Mesenchymal stem cell (in vitro differentiated cells and primary cell): Measurements from ENCODE around the gene CYTH2. TPM values are rescaled to one million over a fixed set of nuclear protein-coding genes. Genes with fewer than 3 reads are reported as not detected.
A peak's percentile ranks its signal among the peaks of the same experiment; 100 is the strongest.

Source experiments
- DNase-seq: peaks from one replicate; pipeline ENCODE4 v3.0.0-alpha.2; 2013
- H2AFZ ChIP-seq: one replicate; pipeline ENCODE4 v1.6.1; 2013; ENCODE audit warnings: low read depth, mild to moderate bottlenecking, control low read depth, inconsistent platforms, low read length, moderate library complexity
- H2AK5ac ChIP-seq: 2 replicates; pipeline ENCODE4 v1.6.1; 2013; ENCODE audit warnings: low read length, moderate library complexity, mild to moderate bottlenecking, inconsistent platforms; ENCODE audit not compliant: severe bottlenecking
- H2BK120ac ChIP-seq: one replicate; pipeline ENCODE4 v1.6.1; 2013; ENCODE audit warnings: low read depth, mild to moderate bottlenecking, inconsistent platforms, low read length, moderate library complexity
- H2BK12ac ChIP-seq, 2 experiments: one replicate each; pipeline ENCODE4 v1.6.1; 2013; ENCODE audit warnings: inconsistent platforms in 2 of 2, low read length in 2 of 2, mild to moderate bottlenecking in 2 of 2, moderate library complexity in 2 of 2, control low read depth in 1 of 2
- H2BK15ac ChIP-seq: one replicate; pipeline ENCODE4 v1.6.1; 2013; ENCODE audit warnings: mild to moderate bottlenecking, low read depth, inconsistent platforms; ENCODE audit not compliant: poor library complexity, severe bottlenecking
- H2BK5ac ChIP-seq: 2 replicates; pipeline ENCODE4 v1.6.1; 2013; ENCODE audit warnings: low read depth, mild to moderate bottlenecking, low read length, control low read depth, inconsistent platforms; ENCODE audit not compliant: poor library complexity, severe bottlenecking
- H3K14ac ChIP-seq, 2 experiments: one replicate each; pipeline ENCODE4 v1.6.1; 2013; ENCODE audit warnings: inconsistent platforms in 2 of 2, low read length in 2 of 2, control low read depth in 1 of 2, mild to moderate bottlenecking in 1 of 2, moderate library complexity in 1 of 2
- H3K18ac ChIP-seq, 2 experiments: one replicate each; pipeline ENCODE4 v1.6.1; 2013; ENCODE audit warnings: inconsistent platforms in 2 of 2, low read length in 2 of 2, control low read depth in 1 of 2, low read depth in 1 of 2, mild to moderate bottlenecking in 1 of 2
- H3K23ac ChIP-seq, 2 experiments: one replicate each; pipeline ENCODE4 v1.6.1; 2013; ENCODE audit warnings: inconsistent platforms in 2 of 2, low read length in 2 of 2, mild to moderate bottlenecking in 2 of 2, moderate library complexity in 2 of 2, control low read depth in 1 of 2
- H3K27ac ChIP-seq: 2 replicates; pipeline ENCODE4 v1.5.1; 2013; ENCODE audit warnings: mild to moderate bottlenecking, moderate library complexity, low read length, control low read depth, inconsistent platforms; ENCODE audit not compliant: poor library complexity, severe bottlenecking
- H3K27me3 ChIP-seq, 2 experiments: 2 replicates each; pipeline versions ENCODE4 v1.6.1 to v1.7.0; 2013; ENCODE audit warnings: low read length in 2 of 2, mild to moderate bottlenecking in 2 of 2, moderate library complexity in 2 of 2, control low read depth in 1 of 2, inconsistent platforms in 1 of 2; ENCODE audit not compliant: control insufficient read depth in 1 of 2, insufficient read depth in 1 of 2
- H3K36me3 ChIP-seq, 2 experiments: 2 replicates each; pipeline versions ENCODE4 v1.6.1 to v1.7.0; 2013; ENCODE audit warnings: low read length in 2 of 2, control low read depth in 1 of 2, inconsistent platforms in 1 of 2, low read depth in 1 of 2, mild to moderate bottlenecking in 1 of 2; ENCODE audit not compliant: insufficient read depth in 2 of 2, control insufficient read depth in 1 of 2
- H3K4ac ChIP-seq, 2 experiments: one replicate each; pipeline ENCODE4 v1.6.1; 2013; ENCODE audit warnings: inconsistent platforms in 2 of 2, low read length in 2 of 2, mild to moderate bottlenecking in 2 of 2, moderate library complexity in 2 of 2, control low read depth in 1 of 2, low read depth in 1 of 2
- H3K4me1 ChIP-seq: 2 replicates; pipeline ENCODE4 v1.6.1; 2013; ENCODE audit warnings: low read depth, low read length, control low read depth; ENCODE audit not compliant: control insufficient read depth, insufficient read depth
- H3K4me2 ChIP-seq: 2 replicates; pipeline ENCODE4 v1.6.1; 2013; ENCODE audit warnings: low read length, mild to moderate bottlenecking, inconsistent platforms; ENCODE audit not compliant: poor library complexity, severe bottlenecking
- H3K4me3 ChIP-seq, 2 experiments: 2 replicates each; pipeline versions ENCODE4 v1.5.1 to v1.7.0; 2013; ENCODE audit warnings: low read length in 2 of 2, mild to moderate bottlenecking in 2 of 2, control low read depth in 1 of 2, low read depth in 1 of 2; ENCODE audit not compliant: insufficient read depth in 1 of 2
- H3K79me1 ChIP-seq: replicated peaks from 2 replicates; pipeline ENCODE4 v1.6.1; 2013; ENCODE audit warnings: mild to moderate bottlenecking, control low read depth, low read length, inconsistent platforms; ENCODE audit not compliant: poor library complexity, severe bottlenecking
- H3K9ac ChIP-seq: 2 replicates; pipeline ENCODE4 v1.7.0; 2013; ENCODE audit warnings: mild to moderate bottlenecking, low read length, moderate library complexity
- H3K9me3 ChIP-seq: 2 replicates; pipeline ENCODE4 v1.7.0; 2013; ENCODE audit warnings: mild to moderate bottlenecking, low read length; ENCODE audit not compliant: control insufficient read depth
- H4K8ac ChIP-seq: one replicate; pipeline ENCODE4 v1.6.1; 2013; ENCODE audit warnings: inconsistent platforms, mild to moderate bottlenecking, low read length, moderate library complexity
- H4K91ac ChIP-seq: one replicate; pipeline ENCODE4 v1.6.1; 2013; ENCODE audit warnings: mild to moderate bottlenecking, low read length, inconsistent platforms
- WGBS: methylation state at CpG from one replicate; pipeline ENCODE4 v1.1.7; 2013; ENCODE audit warnings: mixed read lengths; 5-methylcytosine and 5-hydroxymethylcytosine counted together
- polyA plus RNA-seq, 2 experiments: library from polyadenylated mRNA; stranded (reverse); fragments of 200-250 nt; gene quantifications; one replicate each; pipeline ENCODE4 v1.2.3, GENCODE V29; 2013

Gene CYTH2
- polyA plus RNA-seq (2013, experiment 1 of 2) = 47.7 TPM
- 45.1 TPM for polyA plus RNA-seq (2013, experiment 2 of 2)

DNA sequence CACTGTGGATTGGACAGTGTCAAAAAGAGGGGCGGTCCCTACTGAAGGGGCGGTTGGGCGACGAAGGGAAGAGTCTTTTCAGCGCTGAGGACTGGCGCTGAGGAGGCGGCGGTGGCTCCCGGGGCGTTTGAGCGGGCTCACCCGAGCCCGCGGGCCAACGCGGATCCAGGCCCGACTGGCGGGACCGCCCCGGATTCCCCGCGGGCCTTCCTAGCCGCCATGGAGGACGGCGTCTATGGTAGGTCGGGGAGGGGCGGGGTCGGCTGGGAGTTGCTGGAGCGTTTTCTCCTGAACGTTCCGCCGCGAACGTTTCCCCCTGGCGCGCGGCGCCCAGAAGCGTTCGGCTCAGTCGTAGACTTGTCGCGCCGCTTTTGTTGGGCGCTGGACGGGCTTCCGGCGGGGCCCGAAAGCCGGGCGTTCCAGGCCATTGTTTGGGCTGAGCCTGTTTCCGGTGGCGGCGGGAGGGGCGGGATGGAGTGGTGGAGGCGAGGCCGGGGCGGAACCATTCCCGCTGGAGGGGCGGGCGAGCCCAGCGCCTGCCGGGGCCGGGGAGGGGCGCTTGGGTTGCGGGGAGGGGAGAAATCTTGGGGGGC, at the start of gene CYTH2:
Gene CYTH2, plus strand, starts transcription at position 81 of the 593 bp plus-strand sequence. Its CDS starts 139 bp downstream, at position 220.
- Histone ChIP-seq H3K4me2 (peak within 1 kb of the TSS; percentile 89), H2BK12ac (peak within 1 kb of the TSS in 1 of 2 experiments; percentile 43)
- WGBS = 0% methylated on average over 42 of the region's 66 CpGs

GRCh38 chr19:48421548-48421947, 47.6 kb upstream of the CYTH2 start:
- H3K79me1 ChIP-seq = no peaks in the 10 kb centered on the region
- WGBS = 91% methylated on average over 15 of the region's 16 CpGs
- no peak overlapping the region for H2BK15ac ChIP-seq

More for the DNA sequence above, at the start of gene CYTH2:
- DNase-seq = peak; percentile 82
- Histone ChIP-seq H3K27ac (peak within 1 kb of the TSS; percentile 91), H2AK5ac (peak within 1 kb of the TSS; percentile 85), H3K23ac (peak within 1 kb of the TSS in 1 of 2 experiments; percentile 18), H3K14ac (peak within 1 kb of the TSS in 1 of 2 experiments; percentile 47), H3K9ac (peak within 1 kb of the TSS; percentile 98), H2BK5ac (peak within 1 kb of the TSS; percentile 94), H2BK15ac (peak within 1 kb of the TSS; percentile 77), H3K36me3 (peaks cover 46 to 48% of the 10 kb centered on the region in 2 experiments), H4K8ac (peak within 1 kb of the TSS; percentile 85), H3K79me1 (peaks cover 28% of the 10 kb centered on the region), H3K9me3 (no peaks in the 10 kb centered on the region), H3K4me1 (peaks cover 12% of the 10 kb centered on the region), H3K4me3 (peak within 1 kb of the TSS; percentile 84 to 87), H3K27me3 (no peaks in the 10 kb centered on the region), H2BK120ac (no peak within 1 kb of the TSS), H2AFZ (no peak within 1 kb of the TSS), H3K4ac (peak within 1 kb of the TSS; percentile 75 to 98), H4K91ac (peak within 1 kb of the TSS; percentile 93), H3K18ac (peak within 1 kb of the TSS; percentile 86 to 98)

GRCh38 chr19:48424694-48425219, 44.4 kb upstream of the CYTH2 start:
- 5% methylated on average over 8 of the region's 8 CpGs for WGBS
- no peaks in the 10 kb centered on the region for H3K79me1 ChIP-seq
- H3K27ac ChIP-seq = peak overlapping the region; percentile 93
- H2BK15ac ChIP-seq = no peak overlapping the region
- H2BK5ac ChIP-seq = no peak overlapping the region
- no peak overlapping the region for H3K14ac ChIP-seq
- H3K4ac ChIP-seq = peak overlapping the region; percentile 57 to 73
- H2BK120ac ChIP-seq = peak overlapping the region; percentile 85
- H3K23ac ChIP-seq = no peak overlapping the region
- H3K36me3 ChIP-seq = no peaks in the 10 kb centered on the region
- peak overlapping the region; percentile 82 to 93 for H3K18ac ChIP-seq
- no peak overlapping the region for H2AK5ac ChIP-seq
- peak overlapping the region in 1 of 2 experiments; percentile 66 for H2BK12ac ChIP-seq
- H2AFZ ChIP-seq = peak overlapping the region; percentile 83
- peak overlapping the region in 1 of 2 experiments; percentile 37 for H3K4me3 ChIP-seq
- peaks cover 5% of the 10 kb centered on the region for H3K4me1 ChIP-seq
- H3K9ac ChIP-seq = peak overlapping the region; percentile 72
- H4K8ac ChIP-seq = peak overlapping the region; percentile 100
- H3K9me3 ChIP-seq = no peaks in the 10 kb centered on the region
- peak; percentile 87 for DNase-seq
- peak overlapping the region; percentile 54 for H3K4me2 ChIP-seq
- H4K91ac ChIP-seq = peak overlapping the region; percentile 98
- H3K27me3 ChIP-seq = no peaks in the 10 kb centered on the region

More at GRCh38 chr19:48421548-48421947, 47.6 kb upstream of the CYTH2 start:
- H3K36me3 ChIP-seq = no peaks in the 10 kb centered on the region
- no peak overlapping the region for H3K4me2 ChIP-seq
- no peak overlapping the region for H2BK12ac ChIP-seq
- no peak overlapping the region for H3K23ac ChIP-seq
- H4K91ac ChIP-seq = peak overlapping the region; percentile 48
- H2AK5ac ChIP-seq = no peak overlapping the region
- H2AFZ ChIP-seq = no peak overlapping the region
- no peak for DNase-seq
- no peak overlapping the region for H3K14ac ChIP-seq
- H2BK120ac ChIP-seq = no peak overlapping the region
- no peak overlapping the region for H3K27ac ChIP-seq
- peak overlapping the region; percentile 52 for H3K9ac ChIP-seq
- H3K4me3 ChIP-seq = peak overlapping the region in 1 of 2 experiments; percentile 52
- H3K4ac ChIP-seq = no peak overlapping the region
- H3K4me1 ChIP-seq = peaks cover 7% of the 10 kb centered on the region
- no peaks in the 10 kb centered on the region for H3K27me3 ChIP-seq
- no peak overlapping the region for H2BK5ac ChIP-seq
- no peak overlapping the region for H4K8ac ChIP-seq
- no peak overlapping the region for H3K18ac ChIP-seq
- H3K9me3 ChIP-seq = no peaks in the 10 kb centered on the region

- H4K91ac ChIP-seq = no peak overlapping the region
Measured at GRCh38 chr19:48428670-48429069, 40.5 kb upstream of the CYTH2 start.

More at GRCh38 chr19:48428670-48429069, 40.5 kb upstream of the CYTH2 start:
- no peak overlapping the region for H2BK12ac ChIP-seq
- no peak overlapping the region for H3K9ac ChIP-seq
- H3K27me3 ChIP-seq = no peaks in the 10 kb centered on the region
- H3K27ac ChIP-seq = no peak overlapping the region
- no peaks in the 10 kb centered on the region for H3K79me1 ChIP-seq
- H2BK120ac ChIP-seq = no peak overlapping the region
- H3K4me1 ChIP-seq = peaks cover 3% of the 10 kb centered on the region
- no peak overlapping the region for H2AFZ ChIP-seq
- no peak for DNase-seq
- H3K36me3 ChIP-seq = no peaks in the 10 kb centered on the region
- no peak overlapping the region for H3K18ac ChIP-seq
- H3K9me3 ChIP-seq = no peaks in the 10 kb centered on the region
- no peak overlapping the region for H2AK5ac ChIP-seq
- H2BK15ac ChIP-seq = no peak overlapping the region
- no CpG with 5 or more reads among the region's 1 CpG for WGBS
- H3K4me2 ChIP-seq = no peak overlapping the region
- H3K4ac ChIP-seq = no peak overlapping the region
- no peak overlapping the region for H4K8ac ChIP-seq
- H2BK5ac ChIP-seq = no peak overlapping the region
- no peak overlapping the region for H3K23ac ChIP-seq
- no peak overlapping the region for H3K14ac ChIP-seq
- no peak overlapping the region for H3K4me3 ChIP-seq
